D721Med (cell line): Measurements from ENCODE around the gene DMRT2.

Experiments used
- DNase-seq: peaks from one replicate; pipeline ENCODE4 v3.0.0; 2011; ENCODE audit warnings: low spot score; ENCODE audit not compliant: insufficient read length
- FAIRE-seq: peaks from 2 replicates; lab custom pipeline; 2011; peaks lifted over from hg19 to GRCh38; lab: Jason Lieb, UNC
- TF ChIP-seq, protein P1 (sequence below): IDR thresholded peaks from 2 replicates; pipeline ENCODE4 v1.5.1; 2012; ENCODE audit warnings: mild to moderate bottlenecking, control low read depth; ENCODE audit not compliant: insufficient read depth; ENCODE audit errors: missing control alignments

Gene DMRT2

DNA sequence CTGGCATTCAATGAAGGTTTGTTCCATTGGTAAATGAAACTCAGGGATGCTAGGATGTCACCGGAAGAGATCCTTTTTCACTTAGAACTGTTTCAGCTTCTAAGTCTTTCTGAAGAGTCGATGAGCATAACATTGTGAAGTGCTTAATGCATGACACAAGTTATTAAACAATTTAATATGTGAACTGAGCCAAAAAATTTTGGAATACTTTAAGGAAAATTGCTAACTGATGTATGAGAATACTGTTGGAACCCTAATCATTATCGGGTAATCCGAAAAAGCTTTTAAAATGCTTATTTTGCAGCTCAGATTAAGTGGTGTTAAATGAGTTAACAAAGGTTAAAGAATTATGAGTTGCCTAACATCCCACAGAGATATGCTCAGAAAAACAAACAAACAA, 34.9 kb downstream of the DMRT2 start:
- TF ChIP-seq, protein P1, sequence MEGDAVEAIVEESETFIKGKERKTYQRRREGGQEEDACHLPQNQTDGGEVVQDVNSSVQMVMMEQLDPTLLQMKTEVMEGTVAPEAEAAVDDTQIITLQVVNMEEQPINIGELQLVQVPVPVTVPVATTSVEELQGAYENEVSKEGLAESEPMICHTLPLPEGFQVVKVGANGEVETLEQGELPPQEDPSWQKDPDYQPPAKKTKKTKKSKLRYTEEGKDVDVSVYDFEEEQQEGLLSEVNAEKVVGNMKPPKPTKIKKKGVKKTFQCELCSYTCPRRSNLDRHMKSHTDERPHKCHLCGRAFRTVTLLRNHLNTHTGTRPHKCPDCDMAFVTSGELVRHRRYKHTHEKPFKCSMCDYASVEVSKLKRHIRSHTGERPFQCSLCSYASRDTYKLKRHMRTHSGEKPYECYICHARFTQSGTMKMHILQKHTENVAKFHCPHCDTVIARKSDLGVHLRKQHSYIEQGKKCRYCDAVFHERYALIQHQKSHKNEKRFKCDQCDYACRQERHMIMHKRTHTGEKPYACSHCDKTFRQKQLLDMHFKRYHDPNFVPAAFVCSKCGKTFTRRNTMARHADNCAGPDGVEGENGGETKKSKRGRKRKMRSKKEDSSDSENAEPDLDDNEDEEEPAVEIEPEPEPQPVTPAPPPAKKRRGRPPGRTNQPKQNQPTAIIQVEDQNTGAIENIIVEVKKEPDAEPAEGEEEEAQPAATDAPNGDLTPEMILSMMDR: no peak
- DNase-seq (no peak), FAIRE-seq (no peak)

DNA sequence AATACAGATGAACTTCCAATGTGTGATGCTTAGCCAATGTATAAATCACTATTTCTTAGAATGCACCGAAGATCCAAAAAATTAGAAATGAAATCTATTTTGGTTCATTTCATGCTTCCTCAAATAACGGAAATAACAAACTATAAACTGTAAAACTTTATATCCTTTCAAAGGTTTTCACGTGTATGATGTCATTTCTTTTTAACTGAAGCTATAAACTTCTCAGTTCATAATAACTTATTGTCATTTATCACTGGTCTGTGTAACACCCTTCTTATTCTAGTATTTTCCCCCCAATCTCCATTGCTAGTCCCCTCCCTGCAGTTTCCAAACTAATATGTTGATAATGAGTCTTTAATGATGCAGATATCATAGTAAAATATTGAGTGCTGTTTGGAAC, 36.4 kb downstream of the DMRT2 start:
- TF ChIP-seq, protein P1: no peak
- DNase-seq: no peak
- FAIRE-seq: no peak

DNA sequence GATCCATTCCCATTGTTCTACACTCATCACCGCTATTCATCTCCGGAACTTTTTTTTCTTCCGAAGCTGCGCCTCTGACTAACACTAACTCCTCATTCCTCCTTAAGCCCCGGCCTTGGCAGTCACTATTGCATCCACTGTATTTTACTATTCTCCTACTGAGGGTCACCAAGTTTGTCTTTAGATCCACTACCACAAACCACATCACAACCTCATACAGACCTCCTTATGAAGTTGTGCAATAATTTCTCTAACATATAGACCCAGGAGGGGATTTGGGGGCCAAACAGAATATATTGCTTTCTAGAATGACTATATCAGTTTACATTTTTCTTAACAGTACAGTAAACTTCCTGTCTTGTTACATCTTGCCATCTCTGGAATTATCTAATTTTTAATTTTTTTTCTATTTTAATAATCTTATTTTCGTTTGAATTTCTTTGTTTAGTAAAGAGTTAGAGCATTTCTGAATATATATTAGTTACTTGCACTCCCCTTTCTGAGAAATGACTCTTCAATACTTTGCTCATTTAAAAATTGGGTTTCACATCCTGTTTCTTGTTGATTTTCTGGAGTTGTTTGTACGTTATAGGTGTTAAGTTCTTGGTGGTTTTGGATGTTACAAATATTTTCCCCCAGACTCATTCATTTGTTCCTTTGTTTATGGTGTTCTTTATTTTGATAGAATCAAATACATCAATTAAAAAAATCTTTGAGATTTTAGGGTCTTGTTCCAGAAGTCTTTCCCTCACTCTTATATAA, 37.1 kb downstream of the DMRT2 start:
- FAIRE-seq: no peak

DNA sequence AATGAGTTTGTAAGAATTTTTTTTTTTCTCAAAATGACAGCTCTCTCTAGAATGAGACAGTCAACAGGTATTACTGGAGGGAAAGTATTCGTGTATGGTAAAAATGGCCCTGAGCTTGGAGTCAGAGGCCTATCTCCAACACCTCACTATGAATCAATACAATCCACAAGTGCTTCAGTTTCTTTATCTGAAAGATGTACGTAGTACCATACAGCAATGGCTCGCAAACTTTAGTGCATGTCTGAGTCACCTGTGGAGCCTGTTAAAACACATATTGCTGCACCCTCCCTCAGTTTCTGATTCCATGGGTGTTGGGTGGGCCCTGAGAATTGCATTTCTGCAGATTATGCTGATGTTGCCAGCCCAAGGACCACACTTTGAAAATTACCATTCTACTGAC, 44.6 kb downstream of the DMRT2 start:
- TF ChIP-seq, protein P1: no peak
- DNase-seq: no peak
- no peak for FAIRE-seq

More for the DNA sequence above, 37.1 kb downstream of the DMRT2 start:
- TF ChIP-seq, protein P1: no peak
- DNase-seq: no peak

DNA sequence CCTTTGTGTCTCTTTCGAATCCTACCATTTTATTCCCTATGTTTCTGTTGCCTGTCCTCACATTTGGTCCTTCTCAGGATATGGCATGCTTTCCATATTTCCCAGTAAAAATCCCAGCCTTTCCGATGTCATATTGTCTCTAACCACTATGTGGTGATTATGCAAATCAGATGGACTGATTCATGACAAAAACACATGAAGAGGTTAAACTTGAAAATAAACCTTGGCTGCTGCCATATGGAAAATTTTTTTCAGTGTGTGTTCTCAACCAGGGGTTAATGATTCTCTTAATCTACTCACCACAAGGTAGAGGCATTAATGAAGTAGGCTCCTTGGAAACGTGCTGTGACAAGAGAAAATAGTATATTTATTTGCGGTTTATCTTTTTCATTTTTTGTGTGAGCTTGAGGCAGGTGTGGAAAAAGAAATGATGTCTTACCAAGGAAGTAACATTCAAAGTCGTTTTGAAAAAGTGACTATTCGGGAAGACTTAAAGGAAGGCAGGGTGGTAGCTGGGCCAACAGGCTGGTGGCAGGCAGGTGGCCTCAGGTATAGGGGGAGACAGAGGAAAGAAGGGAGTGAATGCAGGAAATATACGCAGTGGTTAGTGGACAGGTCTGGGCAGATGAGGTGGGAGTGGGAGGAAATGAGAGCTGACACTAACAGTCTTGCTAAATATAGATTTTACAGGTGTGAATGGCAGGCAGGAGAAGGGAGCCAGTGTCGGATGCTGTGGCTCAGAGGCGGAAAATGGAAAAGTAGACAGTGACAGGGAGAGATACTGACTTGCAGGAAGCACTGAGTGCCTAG, 46.2 kb downstream of the DMRT2 start:
- FAIRE-seq: no peak
- TF ChIP-seq, protein P1: no peak
- no peak for DNase-seq

DNA sequence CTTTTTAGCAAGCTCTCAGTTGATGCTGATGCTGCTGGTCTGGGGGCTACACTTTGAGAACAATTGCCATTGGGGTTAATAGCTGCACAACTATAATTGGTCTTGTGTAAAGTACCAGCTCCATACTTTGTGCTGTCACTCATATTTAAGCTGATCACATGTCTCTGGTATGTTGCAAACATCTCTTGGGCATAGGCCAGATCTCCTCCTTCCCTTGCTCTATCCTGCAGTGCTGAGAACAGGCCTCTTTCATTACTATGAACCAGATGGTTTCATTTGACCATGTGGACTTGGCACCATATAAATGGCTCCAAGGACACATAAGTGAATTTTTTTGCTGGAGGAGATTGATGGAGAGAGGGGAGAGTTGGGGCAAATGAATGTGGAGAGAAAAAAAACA, 48.4 kb downstream of the DMRT2 start:
- TF ChIP-seq, protein P1: no peak
- DNase-seq (no peak), FAIRE-seq (no peak)
